Astrocyte (in vitro differentiated cells and primary cell): ENCODE data around the gene PDCD1. TPM values are rescaled to one million over a fixed set of nuclear protein-coding genes. Genes with fewer than 3 reads are reported as not detected.

Source experiments
- DNase-seq: peaks from one replicate; pipeline ENCODE4 v3.0.0-alpha.2; 2010; ENCODE audit warnings: low read depth
- FAIRE-seq: peaks from 2 replicates; lab custom pipeline; 2011; peaks lifted over from hg19 to GRCh38; lab: Jason Lieb, UNC
- H2AFZ ChIP-seq: 2 replicates; pipeline ENCODE4 v1.6.0; 2012; ENCODE audit warnings: low read depth, low read length, inconsistent platforms
- H3K27ac ChIP-seq: 2 replicates; pipeline ENCODE4 v1.5.1; 2011; ENCODE audit warnings: low read depth, low read length, inconsistent platforms
- H3K27me3 ChIP-seq: 2 replicates; pipeline ENCODE4 v1.6.0; 2011; ENCODE audit warnings: low read length, inconsistent platforms; ENCODE audit not compliant: insufficient read depth
- H3K36me3 ChIP-seq: 2 replicates; pipeline ENCODE4 v1.5.1; 2011; ENCODE audit warnings: low read length, inconsistent platforms; ENCODE audit not compliant: insufficient read depth
- H3K4me1 ChIP-seq: 2 replicates; pipeline ENCODE4 v1.5.1; 2011; ENCODE audit warnings: low read length, inconsistent platforms; ENCODE audit not compliant: insufficient read depth
- H3K4me2 ChIP-seq: 2 replicates; pipeline ENCODE4 v1.6.0; 2012; ENCODE audit warnings: low read length, inconsistent platforms
- H3K4me3 ChIP-seq: 2 replicates; pipeline ENCODE4 v1.5.1; 2011; ENCODE audit warnings: low read depth, mild to moderate bottlenecking, low read length, inconsistent platforms; ENCODE audit not compliant: insufficient read depth
- H3K79me2 ChIP-seq: 2 replicates; pipeline ENCODE4 v1.6.0; 2012; ENCODE audit warnings: mild to moderate bottlenecking, low read length, inconsistent platforms; ENCODE audit not compliant: insufficient read depth
- H3K9ac ChIP-seq: 2 replicates; pipeline ENCODE4 v1.6.0; 2012; ENCODE audit warnings: mild to moderate bottlenecking, low read length, inconsistent platforms
- H3K9me3 ChIP-seq: 2 replicates; pipeline ENCODE4 v1.5.1; 2012; ENCODE audit warnings: low read depth, mild to moderate bottlenecking, low read length, inconsistent platforms; ENCODE audit not compliant: insufficient read depth
- H4K20me1 ChIP-seq: 2 replicates; pipeline ENCODE4 v1.6.0; 2012; ENCODE audit warnings: low read length, inconsistent platforms; ENCODE audit not compliant: insufficient read depth
- H3K27ac Mint-ChIP-seq: one replicate; pipeline ENCODE4 v1.8.0; 2021; ENCODE audit warnings: mild to moderate bottlenecking, mixed read lengths; ENCODE audit not compliant: unreplicated experiment
- H3K27me3 Mint-ChIP-seq: one replicate; pipeline ENCODE4 v1.8.0; 2021; ENCODE audit warnings: low read depth, mixed read lengths; ENCODE audit not compliant: unreplicated experiment
- H3K36me3 Mint-ChIP-seq: one replicate; pipeline ENCODE4 v1.8.0; 2021; ENCODE audit warnings: low read depth, mixed read lengths; ENCODE audit not compliant: unreplicated experiment
- H3K4me1 Mint-ChIP-seq: one replicate; pipeline ENCODE4 v1.8.0; 2021; ENCODE audit warnings: low read depth, mixed read lengths; ENCODE audit not compliant: unreplicated experiment
- H3K4me3 Mint-ChIP-seq: one replicate; pipeline ENCODE4 v1.8.0; 2021; ENCODE audit warnings: mild to moderate bottlenecking, moderate library complexity, mixed read lengths; ENCODE audit not compliant: unreplicated experiment
- H3K9me3 Mint-ChIP-seq: one replicate; pipeline ENCODE4 v1.8.0; 2021; ENCODE audit warnings: mild to moderate bottlenecking, mixed read lengths; ENCODE audit not compliant: unreplicated experiment
- CTCF ChIP-seq: IDR thresholded peaks from 2 replicates; pipeline ENCODE4 v1.5.1; 2011; ENCODE audit warnings: low read depth, mild to moderate bottlenecking, inconsistent platforms, low read length, moderate library complexity; ENCODE audit not compliant: insufficient read depth
- EZH2 ChIP-seq: IDR thresholded peaks from 2 replicates; pipeline ENCODE4 v1.6.1; 2012; ENCODE audit warnings: mild to moderate bottlenecking, low read length, inconsistent platforms; ENCODE audit not compliant: insufficient read depth
- total RNA-seq: library from RNA; stranded (reverse); gene quantifications from 2 replicates; pipeline ENCODE4 v1.2.1, GENCODE V29; 2021

Gene PDCD1
- total RNA-seq, 1 donor from 2014 or later = not detected

DNA sequence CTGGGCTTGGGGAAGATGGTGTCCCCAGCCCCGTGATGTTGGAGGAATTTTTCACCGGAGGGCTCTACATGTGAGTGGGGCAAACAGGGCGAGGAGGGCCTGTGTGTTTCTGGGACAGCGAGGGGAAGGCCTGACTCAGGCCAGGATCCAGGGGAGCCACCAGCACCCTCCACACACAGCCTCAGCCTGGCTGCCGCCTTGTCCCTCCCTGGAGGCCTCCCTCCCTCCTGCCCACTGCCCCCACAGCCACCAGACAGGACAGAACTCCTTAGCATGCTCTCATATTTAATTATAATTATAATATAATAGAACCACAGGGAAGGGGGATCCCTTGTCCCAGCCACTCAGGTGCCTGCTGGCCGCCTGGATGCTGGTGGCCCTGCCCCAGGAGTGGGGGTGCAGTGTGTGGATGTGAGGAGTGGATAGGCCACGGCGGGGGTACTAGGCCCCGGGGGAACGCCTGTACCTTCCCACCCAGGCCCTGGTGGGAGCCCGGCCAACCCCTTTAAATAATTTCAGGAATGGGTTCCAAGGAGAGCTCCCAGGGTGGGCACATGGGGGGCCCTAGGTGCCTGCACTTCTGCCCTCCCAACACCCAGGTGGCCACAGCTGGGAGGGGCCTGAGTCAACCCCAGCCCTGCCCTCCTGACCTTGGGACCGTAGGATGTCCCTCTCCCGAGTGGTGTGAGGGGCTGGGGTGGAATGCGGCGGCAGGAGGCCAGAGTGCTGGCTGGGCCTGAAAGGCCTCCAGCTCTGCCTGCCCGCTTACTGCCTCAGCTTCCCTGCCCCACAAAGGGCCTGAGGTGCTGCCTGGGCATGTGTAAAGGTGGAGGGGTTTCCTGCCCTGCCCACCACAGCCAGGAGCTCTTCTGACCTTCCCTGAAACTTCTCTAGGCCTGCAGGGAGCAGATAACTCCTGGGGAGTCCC lies 8.8 kb downstream of the PDCD1 start:
- peaks cover 9% of the 10 kb centered on the region for H3K4me1 ChIP-seq
- no peaks in the 10 kb centered on the region for H3K9me3 Mint-ChIP-seq
- peaks cover 2% of the 10 kb centered on the region for H3K36me3 Mint-ChIP-seq
- no peak overlapping the region for H3K27ac Mint-ChIP-seq
- H3K4me3 ChIP-seq = no peak overlapping the region
- no peaks in the 10 kb centered on the region for H3K79me2 ChIP-seq
- H3K4me1 Mint-ChIP-seq = no peaks in the 10 kb centered on the region
- TF ChIP-seq CTCF = no peak
- no peak for TF ChIP-seq EZH2
- no peak for FAIRE-seq
- no peak overlapping the region for H2AFZ ChIP-seq
- no peak for DNase-seq
- peaks cover 26% of the 10 kb centered on the region for H3K27me3 Mint-ChIP-seq
- no peak overlapping the region for H3K9ac ChIP-seq
- no peaks in the 10 kb centered on the region for H3K9me3 ChIP-seq
- no peak overlapping the region for H3K4me3 Mint-ChIP-seq
- H4K20me1 ChIP-seq = no peaks in the 10 kb centered on the region
- no peak overlapping the region for H3K4me2 ChIP-seq
- no peak overlapping the region for H3K27ac ChIP-seq
- peaks cover 12% of the 10 kb centered on the region for H3K27me3 ChIP-seq
- H3K36me3 ChIP-seq = no peaks in the 10 kb centered on the region

DNA sequence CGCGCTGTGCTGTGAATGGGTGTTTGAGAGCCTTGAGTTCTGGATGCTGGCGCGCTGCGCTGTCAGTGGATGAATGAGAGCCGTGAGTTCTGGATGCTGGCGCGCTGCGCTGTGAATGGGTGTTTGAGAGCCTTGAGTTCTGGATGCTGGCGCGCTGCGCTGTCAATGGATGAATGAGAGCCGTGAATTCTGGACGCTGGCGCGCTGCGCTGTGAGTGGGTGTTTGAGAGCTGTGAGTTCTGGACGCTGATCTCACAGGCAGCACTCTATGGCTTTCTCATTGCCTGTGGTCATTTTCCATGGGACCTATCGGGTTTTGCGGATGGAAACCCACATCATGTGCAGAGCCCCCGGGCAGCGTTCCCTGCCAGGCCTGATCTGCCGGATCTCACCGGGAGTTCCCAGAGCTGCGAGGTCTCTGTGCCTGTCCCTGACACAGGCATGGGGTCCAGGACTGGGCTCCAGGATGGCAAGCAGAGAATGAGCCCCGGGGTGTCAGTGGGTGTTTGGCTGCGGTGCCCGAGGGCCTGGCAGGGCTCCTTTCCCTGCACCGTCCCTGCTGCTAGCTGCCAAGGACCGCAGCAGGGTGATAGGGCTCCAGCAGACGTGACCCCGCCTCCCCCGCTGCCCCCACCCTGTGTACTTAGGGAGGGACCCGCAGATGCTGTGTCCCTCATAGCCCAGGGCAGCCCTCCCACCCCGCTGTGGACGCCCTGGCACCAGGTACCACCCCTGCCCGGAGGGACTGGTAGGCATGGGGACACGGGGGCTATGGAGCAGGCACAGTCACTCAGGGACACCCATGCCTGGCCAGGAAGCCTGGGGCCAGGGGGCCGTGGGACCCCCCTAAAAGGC lies 9.7 kb downstream of the PDCD1 start:
- Mint-ChIP-seq H3K4me1 (no peaks in the 10 kb centered on the region), H3K4me3 (no peak overlapping the region), H3K36me3 (peaks cover 2% of the 10 kb centered on the region), H3K27ac (no peak overlapping the region), H3K27me3 (peaks cover 26% of the 10 kb centered on the region), H3K9me3 (no peaks in the 10 kb centered on the region)
- Histone ChIP-seq H3K9me3 (no peaks in the 10 kb centered on the region), H3K79me2 (no peaks in the 10 kb centered on the region), H3K27ac (no peak overlapping the region), H4K20me1 (no peaks in the 10 kb centered on the region), H3K4me2 (no peak overlapping the region), H3K4me1 (peaks cover under 1% of the 10 kb centered on the region), H3K36me3 (no peaks in the 10 kb centered on the region), H3K4me3 (no peak overlapping the region), H3K27me3 (peaks cover 16% of the 10 kb centered on the region), H3K9ac (no peak overlapping the region), H2AFZ (no peak overlapping the region)
- TF ChIP-seq CTCF = no peak
- no peak for TF ChIP-seq EZH2
- FAIRE-seq (no peak), DNase-seq (no peak)
